HepG2 (cell line): ENCODE measurements around the gene STMND1. TPM values are rescaled to one million over a fixed set of nuclear protein-coding genes. Genes with fewer than 3 reads are reported as not detected.
A peak's percentile ranks its signal among the peaks of the same experiment; 100 is the strongest.

Experiments used
- ATAC-seq: fragments of 200-7000 bp; cut with Tn5 transposase; 3 replicates; pipeline ENCODE4 v1.9.1; 2020; ENCODE audit warnings: mild to moderate bottlenecking, moderate library complexity
- BruUV-seq: library from RNA; stranded (reverse); fragments of 400-500 nt; replicated peaks from 2 replicates; lab custom pipeline; 2021; lab: Mats Ljungman, UMichigan
- CTCF ChIA-PET: fragments of 300-600 bp; formaldehyde crosslinking; extraction: SDS; loops from one replicate; lab custom pipeline; 2021; ENCODE audit warnings: low total read pairs, inconsistent platforms, low intra/inter-chr PET ratio; lab: Yijun Ruan, JAX
- POLR2A ChIA-PET: fragments of 350-600 bp; sonication (Branson Sonifier 250); formaldehyde crosslinking; loops from one replicate; lab custom pipeline; 2020; ENCODE audit warnings: antibody characterized with exemption, inconsistent platforms; lab: Yijun Ruan, JAX
- DNase-seq: peaks from one replicate; pipeline ENCODE4 v3.0.0-alpha.2; 2015; ENCODE audit warnings: low spot score
- FAIRE-seq: peaks from 3 replicates; lab custom pipeline; 2011; peaks lifted over from hg19 to GRCh38; lab: Jason Lieb, UNC
- H2AFZ ChIP-seq: one replicate; pipeline ENCODE4 v1.6.1; 2011; ENCODE audit warnings: low read length, inconsistent platforms
- H3K27ac ChIP-seq: fragments of 300-600 bp; 3 replicates; pipeline ENCODE4 v1.8.0; 2011; ENCODE audit warnings: mixed run types, mild to moderate bottlenecking, mixed read lengths, low read length, inconsistent platforms; ENCODE audit not compliant: insufficient read depth; ENCODE audit errors: extremely low read length
- H3K27me3 ChIP-seq, 2 experiments: fragments of 200-600 bp in 1 of 2; 2 replicates in 1 of 2; 3 replicates in 1 of 2; pipeline versions ENCODE4 v1.6.0 to v1.8.0; 2011; ENCODE audit warnings: low read length in 2 of 2, mild to moderate bottlenecking in 2 of 2, moderate library complexity in 2 of 2, inconsistent platforms in 1 of 2; ENCODE audit not compliant: insufficient read depth in 2 of 2, control insufficient read depth in 1 of 2
- H3K36me3 ChIP-seq, 2 experiments: fragments of 200-600 bp in 1 of 2; replicated peaks in 1 of 2; 2 replicates in 1 of 2; 3 replicates in 1 of 2; pipeline versions ENCODE4 v1.5.1 to v1.8.0; 2011; ENCODE audit warnings: low read length in 2 of 2, inconsistent platforms in 1 of 2; ENCODE audit not compliant: insufficient read depth in 2 of 2, control insufficient read depth in 1 of 2
- H3K4me1 ChIP-seq: 2 replicates; pipeline ENCODE4 v1.5.1; 2012; ENCODE audit warnings: low read length, inconsistent platforms; ENCODE audit not compliant: insufficient read depth
- H3K4me2 ChIP-seq: 2 replicates; pipeline ENCODE4 v1.6.0; 2011; ENCODE audit warnings: low read depth, low read length, inconsistent platforms
- H3K4me3 ChIP-seq, 3 experiments: fragments of 200-600 bp in 1 of 3; sonication (generic), shearing (Covaris generic) in 1 of 3; replicated peaks in 1 of 3; 2 replicates each; pipeline ENCODE4 v1.5.1; 2011 to 2016; ENCODE audit warnings: low read length in 3 of 3, inconsistent platforms in 2 of 3, low read depth in 2 of 3, mild to moderate bottlenecking in 2 of 3, control low read depth in 1 of 3, mixed read lengths in 1 of 3; ENCODE audit not compliant: insufficient read depth in 1 of 3
- H3K79me2 ChIP-seq: one replicate; pipeline ENCODE4 v1.6.1; 2011; ENCODE audit warnings: low read length, inconsistent platforms; ENCODE audit not compliant: insufficient read depth
- H3K9ac ChIP-seq: 2 replicates; pipeline ENCODE4 v1.6.0; 2011; ENCODE audit warnings: mild to moderate bottlenecking, low read depth, low read length, inconsistent platforms; ENCODE audit not compliant: insufficient read depth
- H3K9me3 ChIP-seq: 2 replicates; pipeline ENCODE4 v1.5.1; 2012; ENCODE audit warnings: mild to moderate bottlenecking, low read length
- H4K20me1 ChIP-seq: 2 replicates; pipeline ENCODE4 v1.6.0; 2011; ENCODE audit warnings: inconsistent platforms, mild to moderate bottlenecking, low read length, moderate library complexity; ENCODE audit not compliant: insufficient read depth
- ELF3 ChIP-seq: IDR thresholded peaks from 2 replicates; pipeline ENCODE4 v1.6.1; 2016; ENCODE audit warnings: missing genetic modification reagents, missing compliant biosample characterization
- FOXC1 ChIP-seq: sonication (generic); formaldehyde crosslinking; IDR thresholded peaks from 2 replicates; pipeline ENCODE4 v1.8.0; 2022; ENCODE audit warnings: mild to moderate bottlenecking, missing genetic modification reagents, borderline replicate concordance
- GATAD1 ChIP-seq: IDR thresholded peaks from 2 replicates; pipeline ENCODE4 v1.6.1; 2016; ENCODE audit warnings: missing genetic modification reagents, missing compliant biosample characterization
- MTA1 ChIP-seq: sonication (generic); formaldehyde crosslinking; IDR thresholded peaks from 2 replicates; pipeline ENCODE4 v1.4.0; 2020; ENCODE audit warnings: missing genetic modification reagents, mild to moderate bottlenecking, borderline replicate concordance
- POLR2AphosphoS5 ChIP-seq: IDR thresholded peaks from 2 replicates; pipeline ENCODE4 v1.6.1; 2012; ENCODE audit warnings: low read depth, low read length
- RAD21 ChIP-seq: fragments of 450-650 bp; formaldehyde crosslinking; IDR thresholded peaks from 2 replicates; pipeline ENCODE4 v1.5.0; 2020; ENCODE audit warnings: mild to moderate bottlenecking
- TCF7 ChIP-seq: sonication (generic); IDR thresholded peaks from 2 replicates; pipeline ENCODE4 v1.6.1; 2016; ENCODE audit warnings: antibody characterized with exemption, low read depth
- ZBTB7B ChIP-seq: sonication (generic); formaldehyde crosslinking; IDR thresholded peaks from 2 replicates; pipeline ENCODE4 v1.4.0; 2020; ENCODE audit warnings: missing genetic modification reagents
- ZNF33B ChIP-seq: sonication (generic); formaldehyde crosslinking; IDR thresholded peaks from 2 replicates; pipeline ENCODE4 v1.5.1; 2020; ENCODE audit warnings: mild to moderate bottlenecking, missing genetic modification reagents
- ZNF790 ChIP-seq: sonication (generic); formaldehyde crosslinking; IDR thresholded peaks from 2 replicates; pipeline ENCODE4 v1.8.0; 2022; ENCODE audit warnings: missing genetic modification reagents, mild to moderate bottlenecking, borderline replicate concordance
- ZNF841 ChIP-seq: sonication (generic); formaldehyde crosslinking; IDR thresholded peaks from 2 replicates; pipeline ENCODE4 v1.8.1; 2023; ENCODE audit warnings: missing genetic modification reagents, borderline replicate concordance
- WGBS: methylation state at CpG from one replicate; pipeline ENCODE4 v1.1.6; 2017; ENCODE audit warnings: low lambda C conversion rate; 5-methylcytosine and 5-hydroxymethylcytosine counted together
- in situ Hi-C: cut with HindIII; loops from 2 replicates; pipeline ENCODE4 v1.10.0; 2017; ENCODE audit warnings: low pct_unique_long_range_greater_than_20kb; ENCODE audit not compliant: extremely low pct_ligation_motif_present
- intact Hi-C: fragments of 100-400 bp; cut with micrococcal nuclease; formaldehyde crosslinking; loops from one replicate; pipeline ENCODE4 v1.10.0; 2022; ENCODE audit not compliant: unreplicated experiment
- polyA plus RNA-seq, 8 experiments: library from polyadenylated mRNA; depleted of rRNA in 3 of 8; stranded (reverse) in 7 of 8; unstranded in 1 of 8; fragments of >200 nt; fragmentation: Illumina TruSeq in 4 of 8; extraction: Trizol in 4 of 8; gene quantifications; 2 replicates each; pipeline versions ENCODE4 v1.2.1 to v1.2.3, GENCODE V29; 2011 to 2016; ENCODE audit warnings: low read depth in 4 of 8, missing spikeins in 1 of 8, mixed read lengths in 1 of 8; ENCODE audit not compliant: insufficient read depth in 1 of 8
- total RNA-seq, 5 experiments: library from RNA; depleted of rRNA; stranded (reverse); fragments of >200 nt; fragmentation: Illumina TruSeq; extraction: Trizol; gene quantifications; 2 replicates each; pipeline ENCODE4 v1.2.3, GENCODE V29; 2016; ENCODE audit warnings: low read depth in 1 of 5
- TF ChIP-seq, protein P1 (sequence below): sonication (generic); formaldehyde crosslinking; IDR thresholded peaks from 2 replicates; pipeline ENCODE4 v1.5.0; 2020; ENCODE audit warnings: missing genetic modification reagents
- TF ChIP-seq, protein P2 (sequence below), 2 experiments: sonication (generic) in 1 of 2; formaldehyde crosslinking in 1 of 2; IDR thresholded peaks; 2 replicates each; pipeline versions ENCODE4 v1.4.0 to v1.6.1; 2018 to 2020; ENCODE audit warnings: missing genetic modification reagents in 2 of 2, borderline replicate concordance in 1 of 2, low read depth in 1 of 2, mild to moderate bottlenecking in 1 of 2, missing biosample characterization in 1 of 2
- TF ChIP-seq, protein P3 (sequence below): sonication (generic); formaldehyde crosslinking; IDR thresholded peaks from 2 replicates; pipeline ENCODE4 v1.8.0; 2022; ENCODE audit warnings: mild to moderate bottlenecking, missing genetic modification reagents, moderate library complexity
- TF ChIP-seq, protein P4 (sequence below): sonication (generic); formaldehyde crosslinking; conservative IDR thresholded peaks from 2 replicates; pipeline ENCODE4 v1.8.0; 2022; ENCODE audit warnings: low read depth, missing genetic modification reagents
- TF ChIP-seq, protein P5 (sequence below): sonication (generic); formaldehyde crosslinking; IDR thresholded peaks from 2 replicates; pipeline ENCODE4 v1.5.0; 2020; ENCODE audit warnings: mild to moderate bottlenecking, missing genetic modification reagents

STMND1 gene
- total and polyA plus RNA-seq, 2 of the 13 experiments (the other 11 are each of a cell fraction or from before 2014, with no cell fraction given), result not detected

DNA sequence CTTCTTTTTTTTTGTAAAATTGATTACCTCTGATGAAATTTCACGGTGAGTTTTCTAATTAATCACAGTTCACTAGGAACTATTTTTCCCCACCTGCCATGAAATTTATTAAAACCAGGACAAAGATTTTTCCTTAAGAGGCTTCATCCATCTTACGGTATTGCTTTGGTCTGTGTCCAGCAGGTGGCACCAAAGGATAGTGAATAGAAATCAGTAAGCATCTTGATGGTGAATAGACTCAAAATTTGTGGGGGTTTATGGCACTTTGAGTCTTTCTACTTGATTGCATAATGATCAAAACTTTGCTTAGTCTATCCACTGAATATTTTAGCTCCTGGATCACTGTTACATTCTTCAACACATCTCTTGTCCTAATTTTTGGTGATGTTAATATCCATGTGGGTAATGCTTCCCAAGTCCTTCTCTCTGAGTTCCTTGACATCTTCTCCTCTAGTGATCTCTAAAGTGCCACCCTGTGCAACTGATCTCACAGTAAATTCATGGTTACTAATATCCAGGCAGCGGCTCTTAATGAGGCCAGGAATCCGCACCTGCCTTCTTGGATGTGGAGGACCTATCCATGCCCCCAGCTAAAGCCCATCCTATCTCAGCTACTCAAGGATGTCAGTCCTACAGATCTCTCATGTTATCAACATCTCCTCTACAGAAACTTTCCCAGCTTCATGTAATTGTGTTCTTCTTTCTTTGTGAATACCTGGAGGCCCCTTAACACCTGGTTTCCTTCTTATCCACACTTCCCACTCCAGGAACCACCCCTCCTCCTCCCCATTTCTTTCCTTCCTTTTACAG is 54.5 kb downstream of the STMND1 start:
- Histone ChIP-seq H3K79me2 (no peaks in the 10 kb centered on the region), H3K27me3 (no peaks in the 10 kb centered on the region; a peak in 1 of 5 replicates), H4K20me1 (no peaks in the 10 kb centered on the region), H3K36me3 (no peaks in the 10 kb centered on the region), H3K4me1 (peaks cover 23% of the 10 kb centered on the region), H2AFZ (no peak overlapping the region), H3K27ac (no peak overlapping the region), H3K4me3 (no peak overlapping the region), H3K9me3 (peaks cover 22% of the 10 kb centered on the region), H3K9ac (no peak overlapping the region), H3K4me2 (no peak overlapping the region)
- ATAC-seq, result peak; percentile 70
- WGBS, result 32% methylated on average over 4 of the region's 4 CpGs
- in situ Hi-C loops, result loop anchor here (5.0 to 25.0 kb wide), 4 partner anchors 426 to 1156 kb away; partner anchors contain the start of gene NHLRC1
- ChIA-PET POLR2A (no interaction called here), CTCF (interaction anchor here (0.6 to 3.2 kb wide), 7 partner anchors 11 to 1348 kb away, joined by 3 to 55 read pairs (median 6); partner anchors contain the start of gene NHLRC1)
- FAIRE-seq, result peak; percentile 71
- BruUV-seq, result no TSS peak
- intact Hi-C loops, result loop anchor here (1.0 to 10.0 kb wide), 5 partner anchors 428 to 1348 kb away; partner anchors contain the start of gene NHLRC1
- peak; percentile 75 for DNase-seq
- TF ChIP-seq ZNF841 (CRISPR knock-in tag) (no peak), FOXC1 (CRISPR knock-in tag) (no peak), TCF7 (no peak), MTA1 (no peak), POLR2AphosphoS5 (no peak), ZNF790 (CRISPR knock-in tag) (no peak), RAD21 (peak; percentile 82), ELF3 (CRISPR knock-in tag) (0 out of 2 replicates have a peak, but pooled peaks have one; percentile 23), ZBTB7B (CRISPR knock-in tag) (no peak), ZNF33B (CRISPR knock-in tag) (no peak), GATAD1 (peak; percentile 33; the same call in 1 of the 2 replicates)
- TF ChIP-seq, protein P1, sequence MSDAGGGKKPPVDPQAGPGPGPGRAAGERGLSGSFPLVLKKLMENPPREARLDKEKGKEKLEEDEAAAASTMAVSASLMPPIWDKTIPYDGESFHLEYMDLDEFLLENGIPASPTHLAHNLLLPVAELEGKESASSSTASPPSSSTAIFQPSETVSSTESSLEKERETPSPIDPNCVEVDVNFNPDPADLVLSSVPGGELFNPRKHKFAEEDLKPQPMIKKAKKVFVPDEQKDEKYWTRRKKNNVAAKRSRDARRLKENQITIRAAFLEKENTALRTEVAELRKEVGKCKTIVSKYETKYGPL, result no peak
- TF ChIP-seq, protein P2, sequence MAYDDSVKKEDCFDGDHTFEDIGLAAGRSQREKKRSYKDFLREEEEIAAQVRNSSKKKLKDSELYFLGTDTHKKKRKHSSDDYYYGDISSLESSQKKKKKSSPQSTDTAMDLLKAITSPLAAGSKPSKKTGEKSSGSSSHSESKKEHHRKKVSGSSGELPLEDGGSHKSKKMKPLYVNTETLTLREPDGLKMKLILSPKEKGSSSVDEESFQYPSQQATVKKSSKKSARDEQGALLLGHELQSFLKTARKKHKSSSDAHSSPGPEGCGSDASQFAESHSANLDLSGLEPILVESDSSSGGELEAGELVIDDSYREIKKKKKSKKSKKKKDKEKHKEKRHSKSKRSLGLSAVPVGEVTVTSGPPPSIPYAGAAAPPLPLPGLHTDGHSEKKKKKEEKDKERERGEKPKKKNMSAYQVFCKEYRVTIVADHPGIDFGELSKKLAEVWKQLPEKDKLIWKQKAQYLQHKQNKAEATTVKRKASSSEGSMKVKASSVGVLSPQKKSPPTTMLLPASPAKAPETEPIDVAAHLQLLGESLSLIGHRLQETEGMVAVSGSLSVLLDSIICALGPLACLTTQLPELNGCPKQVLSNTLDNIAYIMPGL (CRISPR knock-in tag; IDR thresholded peaks at IDR 0.05; ENCODE audit: borderline replicate concordance in 1 of 2, low read depth in 1 of 2), result 0 out of 4 replicates have a peak, but pooled peaks of 1 of the 2 experiments have one; percentile 19
- TF ChIP-seq, protein P3, sequence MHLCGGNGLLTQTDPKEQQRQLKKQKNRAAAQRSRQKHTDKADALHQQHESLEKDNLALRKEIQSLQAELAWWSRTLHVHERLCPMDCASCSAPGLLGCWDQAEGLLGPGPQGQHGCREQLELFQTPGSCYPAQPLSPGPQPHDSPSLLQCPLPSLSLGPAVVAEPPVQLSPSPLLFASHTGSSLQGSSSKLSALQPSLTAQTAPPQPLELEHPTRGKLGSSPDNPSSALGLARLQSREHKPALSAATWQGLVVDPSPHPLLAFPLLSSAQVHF (CRISPR knock-in tag), result no peak
- TF ChIP-seq, protein P4, sequence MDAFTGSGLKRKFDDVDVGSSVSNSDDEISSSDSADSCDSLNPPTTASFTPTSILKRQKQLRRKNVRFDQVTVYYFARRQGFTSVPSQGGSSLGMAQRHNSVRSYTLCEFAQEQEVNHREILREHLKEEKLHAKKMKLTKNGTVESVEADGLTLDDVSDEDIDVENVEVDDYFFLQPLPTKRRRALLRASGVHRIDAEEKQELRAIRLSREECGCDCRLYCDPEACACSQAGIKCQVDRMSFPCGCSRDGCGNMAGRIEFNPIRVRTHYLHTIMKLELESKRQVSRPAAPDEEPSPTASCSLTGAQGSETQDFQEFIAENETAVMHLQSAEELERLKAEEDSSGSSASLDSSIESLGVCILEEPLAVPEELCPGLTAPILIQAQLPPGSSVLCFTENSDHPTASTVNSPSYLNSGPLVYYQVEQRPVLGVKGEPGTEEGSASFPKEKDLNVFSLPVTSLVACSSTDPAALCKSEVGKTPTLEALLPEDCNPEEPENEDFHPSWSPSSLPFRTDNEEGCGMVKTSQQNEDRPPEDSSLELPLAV (CRISPR knock-in tag), result no peak
- TF ChIP-seq, protein P5, sequence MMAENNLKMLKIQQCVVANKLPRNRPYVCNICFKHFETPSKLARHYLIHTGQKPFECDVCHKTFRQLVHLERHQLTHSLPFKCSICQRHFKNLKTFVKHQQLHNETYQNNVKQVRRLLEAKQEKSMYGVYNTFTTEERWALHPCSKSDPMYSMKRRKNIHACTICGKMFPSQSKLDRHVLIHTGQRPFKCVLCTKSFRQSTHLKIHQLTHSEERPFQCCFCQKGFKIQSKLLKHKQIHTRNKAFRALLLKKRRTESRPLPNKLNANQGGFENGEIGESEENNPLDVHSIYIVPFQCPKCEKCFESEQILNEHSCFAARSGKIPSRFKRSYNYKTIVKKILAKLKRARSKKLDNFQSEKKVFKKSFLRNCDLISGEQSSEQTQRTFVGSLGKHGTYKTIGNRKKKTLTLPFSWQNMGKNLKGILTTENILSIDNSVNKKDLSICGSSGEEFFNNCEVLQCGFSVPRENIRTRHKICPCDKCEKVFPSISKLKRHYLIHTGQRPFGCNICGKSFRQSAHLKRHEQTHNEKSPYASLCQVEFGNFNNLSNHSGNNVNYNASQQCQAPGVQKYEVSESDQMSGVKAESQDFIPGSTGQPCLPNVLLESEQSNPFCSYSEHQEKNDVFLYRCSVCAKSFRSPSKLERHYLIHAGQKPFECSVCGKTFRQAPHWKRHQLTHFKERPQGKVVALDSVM (CRISPR knock-in tag), result no peak
